SH-SY5Y (cell line): ENCODE results near the gene DLEU7.

Experiments used
- GATA2 ChIP-seq: IDR thresholded peaks from 2 replicates; pipeline ENCODE4 v1.6.1; 2011; ENCODE audit warnings: mild to moderate bottlenecking, low read depth, low read length
- GATA3 ChIP-seq: IDR thresholded peaks from 2 replicates; pipeline ENCODE4 v1.6.1; 2011; ENCODE audit warnings: low read depth, mild to moderate bottlenecking, low read length, moderate library complexity

The DLEU7 gene

DNA sequence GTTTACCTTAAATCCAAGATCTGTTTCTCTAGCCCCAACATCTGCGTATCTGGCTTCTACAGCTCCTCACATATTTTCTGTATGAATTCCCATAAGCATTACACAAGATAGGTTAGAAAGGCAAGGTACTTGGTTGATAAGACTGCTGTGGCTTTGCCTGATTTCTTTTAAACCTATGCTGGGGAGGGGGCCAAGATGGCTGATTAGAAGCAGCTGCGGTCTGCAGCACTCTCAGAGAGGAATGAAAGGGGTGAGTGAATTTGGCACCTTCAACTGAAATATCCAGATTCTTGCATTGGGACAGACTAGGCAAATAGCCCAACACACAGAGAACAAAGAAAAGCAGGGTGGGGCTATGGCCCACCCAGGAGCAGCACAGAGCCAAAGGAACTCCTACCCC lies 12.2 kb upstream of the DLEU7 start:
- TF ChIP-seq GATA3 (no peak), GATA2 (no peak)

DNA sequence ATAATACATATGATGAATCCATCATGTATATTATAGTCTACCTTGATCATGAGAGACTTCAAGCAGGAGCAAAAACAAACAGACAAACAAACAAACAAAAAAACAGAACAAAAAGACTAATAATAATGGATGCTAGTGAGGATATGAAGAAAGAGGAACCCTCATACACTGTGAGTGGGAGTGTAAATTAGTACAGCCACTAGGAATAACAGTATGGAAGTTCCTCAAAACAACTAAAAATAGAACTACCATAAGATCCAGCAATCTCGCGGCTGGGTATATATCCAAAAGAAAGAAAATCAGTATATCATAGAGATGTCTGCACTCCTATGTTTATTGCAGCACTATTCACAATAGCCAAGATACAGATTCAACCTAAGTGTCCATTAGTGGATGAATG lies 7.0 kb upstream of the DLEU7 start:
- TF ChIP-seq GATA3 = no peak
- TF ChIP-seq GATA2 = no peak

DNA sequence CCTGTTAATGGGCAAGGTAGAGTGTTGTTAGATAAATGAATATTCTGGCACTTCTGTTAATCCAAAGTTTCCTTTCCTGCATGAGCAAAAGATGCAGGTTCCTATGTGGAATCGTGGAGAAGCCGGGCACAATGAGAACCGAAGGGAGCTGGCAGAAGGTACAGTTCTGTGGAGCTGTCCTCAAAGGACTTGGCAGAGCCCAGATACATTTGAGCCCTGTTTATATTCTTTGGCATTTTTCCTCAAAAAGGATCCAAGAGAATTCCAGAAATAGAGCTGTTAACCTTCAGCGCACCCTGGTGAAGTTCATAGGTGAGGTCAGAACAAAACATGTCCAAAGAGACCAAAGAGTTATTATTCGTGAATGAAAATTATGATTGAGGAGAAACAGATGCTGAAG lies 4.0 kb upstream of the DLEU7 start:
- no peak for TF ChIP-seq GATA3
- no peak for TF ChIP-seq GATA2

DNA sequence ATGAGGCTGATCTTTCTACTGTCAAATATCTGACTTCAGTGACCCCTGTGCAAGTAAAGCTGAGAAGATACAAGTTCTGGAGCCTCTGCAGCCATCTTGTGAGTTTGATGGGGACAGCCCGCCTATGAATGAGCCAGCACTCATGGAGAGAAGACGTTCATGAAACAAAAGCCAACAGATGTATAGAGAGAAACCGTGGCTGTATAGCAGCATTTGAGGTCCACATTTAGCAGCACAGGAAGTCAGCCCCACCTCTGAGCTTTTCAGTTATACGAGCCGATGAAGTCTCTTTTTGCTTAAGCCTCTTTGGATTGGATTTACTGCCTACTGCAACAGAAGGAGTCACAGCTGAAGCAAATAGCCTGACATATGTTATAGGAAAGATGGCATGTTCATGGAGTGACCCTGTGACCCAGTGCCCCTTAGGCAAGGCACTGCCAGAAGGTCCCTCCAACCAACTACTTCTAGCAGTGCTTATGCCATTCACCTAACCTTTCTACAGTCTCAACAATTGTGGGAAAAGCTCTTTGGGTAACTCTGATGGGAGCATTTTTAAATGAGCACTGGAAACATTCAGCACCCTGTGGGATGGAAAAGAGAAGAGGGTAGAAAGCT lies 3.5 kb upstream of the DLEU7 start:
- no peak for TF ChIP-seq GATA2
- TF ChIP-seq GATA3 = no peak

DNA sequence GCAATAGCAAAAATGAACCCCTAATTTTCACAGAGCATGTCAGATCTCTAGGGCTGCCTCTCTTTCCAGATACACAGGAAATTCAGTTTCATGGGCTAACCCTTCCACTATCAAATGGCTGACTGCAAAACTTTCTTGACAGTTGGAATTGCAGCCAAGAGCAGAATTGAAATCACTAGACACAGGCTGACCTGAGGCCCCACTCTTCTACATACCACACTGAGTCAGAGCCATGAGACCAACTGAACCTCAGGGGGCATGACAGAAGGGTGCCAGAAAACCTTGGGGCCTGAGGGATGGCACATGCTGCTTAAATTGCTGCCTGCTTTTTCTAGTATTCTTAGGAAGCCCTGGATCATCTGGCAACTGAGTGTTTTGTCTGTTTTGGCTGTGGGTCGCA lies 1.7 kb upstream of the DLEU7 start:
- TF ChIP-seq GATA3 = no peak

DNA sequence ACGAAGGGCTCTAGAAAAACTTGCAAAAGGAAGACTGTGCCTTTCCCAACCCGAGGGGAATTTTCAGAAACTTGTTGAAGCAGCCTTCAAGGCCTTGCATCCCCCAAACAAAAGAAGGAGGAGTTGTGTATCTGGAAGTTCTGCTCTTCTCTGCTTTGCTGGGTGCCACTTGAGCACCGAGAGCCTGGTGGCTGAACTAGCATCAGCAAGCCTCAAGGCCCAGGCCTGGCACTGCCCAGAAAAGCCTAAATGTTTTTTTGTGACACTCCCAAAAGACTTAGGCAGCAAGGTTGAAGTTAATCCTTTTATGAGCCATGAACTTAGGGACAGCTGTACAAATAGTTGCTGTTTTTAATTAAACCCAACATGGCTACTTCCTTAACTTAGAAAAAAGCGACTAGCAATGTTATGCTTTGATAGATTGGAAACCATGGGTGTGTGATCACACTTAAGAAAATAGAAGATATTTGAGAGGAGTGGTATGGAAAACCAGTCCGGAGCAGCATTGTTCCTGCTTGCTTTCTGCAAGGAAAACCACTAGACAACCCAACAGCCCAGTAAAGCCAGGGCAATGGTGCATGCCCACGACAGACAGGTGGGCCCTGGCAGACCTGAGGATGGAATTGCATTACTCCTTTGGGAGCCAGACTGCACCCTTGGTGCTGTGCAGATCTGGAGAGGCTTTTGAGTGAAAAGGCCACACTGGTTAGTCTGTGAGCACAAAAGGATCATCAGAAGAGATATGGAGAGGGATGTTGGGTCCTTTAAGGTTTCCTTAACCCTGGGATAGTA lies 788 bp upstream of the DLEU7 start:
- TF ChIP-seq GATA2 (no peak), GATA3 (no peak)

DNA sequence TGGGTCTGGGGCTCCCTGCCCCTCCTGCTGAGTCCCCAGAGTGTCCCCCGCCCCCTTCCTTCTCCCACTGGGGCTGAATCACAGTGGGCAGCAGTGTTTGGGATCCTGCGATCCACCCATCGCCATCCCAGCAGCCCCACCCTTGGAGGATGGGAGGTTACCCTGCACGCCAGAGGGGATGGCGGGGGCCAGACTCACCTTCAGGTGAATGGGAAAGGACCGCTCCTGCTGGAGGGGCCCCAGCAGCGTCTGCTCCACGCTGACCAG lies 569 bp downstream of the DLEU7 start:
- TF ChIP-seq GATA3 (no peak), GATA2 (no peak)

DNA sequence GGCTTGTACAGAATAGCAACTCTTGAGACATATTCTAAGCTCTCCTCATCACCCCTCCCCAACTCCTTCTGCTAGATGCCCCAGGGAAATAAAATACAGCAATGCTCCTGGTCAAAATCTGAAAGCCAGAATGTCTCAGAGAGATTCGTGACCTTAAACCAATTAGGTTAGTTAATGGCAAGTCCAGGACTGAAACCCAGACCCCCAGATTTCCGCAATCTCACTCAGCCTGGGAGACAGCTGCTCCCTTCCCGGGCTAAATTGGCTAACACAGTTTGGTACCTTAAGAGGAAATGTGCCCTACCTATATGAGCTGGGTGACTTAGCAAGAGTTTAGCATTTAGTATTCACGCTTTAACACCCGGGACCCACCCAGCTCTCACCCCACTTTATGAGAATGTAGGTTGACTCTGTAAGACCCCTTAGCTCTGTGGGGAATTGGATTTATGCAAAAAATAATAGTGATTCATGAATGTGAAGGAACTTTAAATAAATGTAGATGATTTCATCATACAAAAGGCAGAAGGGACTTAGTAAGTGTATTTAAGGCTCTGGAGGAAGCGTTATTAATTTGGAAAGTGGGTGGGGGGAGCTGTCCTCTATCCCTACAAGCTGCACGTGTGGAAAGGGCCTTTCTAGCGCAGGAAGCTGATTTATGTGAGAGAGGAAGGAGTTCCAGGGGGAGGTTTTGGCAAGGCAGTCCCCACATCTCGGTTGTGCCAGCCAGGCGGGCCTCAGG lies 1.1 kb downstream of the DLEU7 start:
- TF ChIP-seq GATA3 (no peak), GATA2 (no peak)

DNA sequence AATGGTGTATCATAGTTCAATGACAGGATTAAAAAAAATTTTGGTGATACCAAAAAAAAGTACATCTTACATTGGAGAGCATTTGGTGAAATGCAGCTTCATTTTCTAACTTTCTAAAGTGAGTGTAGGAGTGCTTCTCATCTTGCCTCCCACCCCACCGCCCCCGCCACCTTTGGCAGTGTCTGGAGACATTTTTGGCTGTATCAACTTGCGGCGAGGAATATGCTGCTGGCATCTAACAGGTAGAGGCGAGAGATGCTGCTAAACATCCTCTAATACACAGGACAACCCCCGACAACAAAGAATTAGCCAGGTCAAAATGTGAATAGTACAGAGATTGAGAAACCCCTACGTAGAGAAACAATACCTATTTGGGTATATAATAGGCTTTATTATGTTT lies 1.7 kb downstream of the DLEU7 start:
- TF ChIP-seq GATA3 (no peak), GATA2 (no peak)

DNA sequence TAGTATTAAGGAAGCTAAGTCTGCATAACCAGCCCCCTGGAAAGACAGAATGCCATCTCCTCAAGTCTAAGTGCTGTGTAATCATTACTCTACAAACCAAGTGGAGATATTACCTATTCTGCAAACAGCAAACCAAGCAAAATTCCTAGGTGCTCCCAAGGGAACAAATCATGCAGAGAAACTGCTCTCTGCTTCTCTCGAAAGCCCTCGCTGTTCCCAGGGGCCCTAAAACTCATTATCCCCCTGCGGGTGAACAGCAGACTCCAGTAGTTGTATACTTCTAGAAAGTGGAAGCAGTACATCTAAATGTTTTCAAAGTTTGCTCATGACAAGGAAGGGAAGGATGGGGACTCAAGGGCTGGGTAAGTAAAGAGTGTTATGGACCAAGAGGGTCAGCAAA lies 3.2 kb downstream of the DLEU7 start:
- TF ChIP-seq GATA3 (no peak), GATA2 (no peak)

DNA sequence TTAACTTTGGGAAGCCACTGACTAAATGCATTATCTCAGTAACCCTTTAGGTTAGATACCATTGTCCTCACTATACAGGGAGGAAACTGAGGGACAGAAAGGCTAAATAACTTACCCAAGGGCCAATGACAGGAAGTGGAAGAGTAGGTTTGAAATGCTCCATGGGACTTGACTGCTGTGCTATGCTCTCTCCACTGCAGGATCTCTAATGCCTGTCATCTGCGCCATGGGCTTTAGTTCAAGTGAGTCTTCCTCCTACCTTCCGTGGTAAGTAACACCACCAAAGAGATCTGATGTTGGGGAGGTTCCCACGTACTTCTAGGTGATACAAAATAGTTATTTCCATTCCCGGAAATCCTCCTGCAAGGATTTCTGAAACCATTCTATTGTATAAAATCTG lies 3.7 kb downstream of the DLEU7 start:
- no peak for TF ChIP-seq GATA3
- TF ChIP-seq GATA2 = no peak

DNA sequence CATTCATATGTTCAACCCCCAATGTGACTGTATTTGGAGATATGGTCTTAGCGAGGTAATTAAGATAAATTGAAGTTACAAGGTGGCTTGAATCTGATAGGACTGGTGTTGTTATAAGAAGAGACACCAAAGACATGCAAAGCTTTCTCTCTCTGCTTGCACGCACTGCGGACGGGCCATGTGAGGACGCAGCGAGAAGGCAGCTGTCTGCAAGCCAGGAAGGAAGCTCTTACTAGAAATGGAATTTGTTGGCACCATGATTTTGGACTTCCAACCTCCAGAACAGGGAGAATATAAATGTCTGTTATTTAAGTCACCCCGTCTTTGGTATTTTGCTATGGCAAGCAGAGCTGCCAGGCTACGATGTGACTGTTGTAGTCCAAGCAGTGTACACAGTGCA lies 4.8 kb downstream of the DLEU7 start:
- no peak for TF ChIP-seq GATA2
- no peak for TF ChIP-seq GATA3

DNA sequence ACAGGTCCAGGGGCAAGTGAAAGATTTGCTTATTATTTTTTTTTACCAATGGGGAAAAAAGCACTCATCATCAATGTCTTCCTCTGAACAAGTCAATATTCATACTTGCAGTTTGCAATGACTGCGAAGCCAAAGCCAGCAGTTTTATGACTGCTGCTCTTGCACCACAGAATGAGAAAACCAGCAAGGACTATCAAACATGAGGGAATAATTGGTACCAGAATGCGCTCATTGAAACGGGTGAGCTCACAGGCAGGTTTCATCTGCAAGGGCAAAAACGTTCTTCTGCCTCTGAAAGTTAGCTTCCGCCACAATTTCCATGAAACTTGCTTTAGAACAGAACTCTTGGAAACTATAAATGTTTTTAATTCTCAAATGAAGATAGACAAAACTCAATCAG lies 5.5 kb downstream of the DLEU7 start:
- no peak for TF ChIP-seq GATA3
- TF ChIP-seq GATA2 = no peak

DNA sequence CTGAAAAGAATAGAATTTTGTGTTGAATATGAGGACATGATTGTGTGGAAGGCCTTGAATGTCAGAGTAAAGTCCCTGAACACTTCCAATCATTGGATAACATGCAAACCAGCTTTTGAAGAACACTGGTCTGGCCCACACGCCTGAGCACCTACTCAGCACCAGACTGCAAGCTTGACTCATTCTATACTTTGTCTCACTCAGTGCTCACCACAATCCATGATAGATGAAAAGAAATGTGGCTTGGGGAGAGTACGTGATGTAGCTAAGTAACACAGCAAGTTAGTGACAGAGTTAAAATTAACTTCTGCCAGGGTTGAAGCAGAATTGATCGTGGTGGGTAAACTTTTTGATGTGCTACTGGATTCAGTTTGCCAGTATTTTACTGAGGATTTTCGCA lies 12.0 kb downstream of the DLEU7 start:
- TF ChIP-seq GATA2 (no peak), GATA3 (no peak)

DNA sequence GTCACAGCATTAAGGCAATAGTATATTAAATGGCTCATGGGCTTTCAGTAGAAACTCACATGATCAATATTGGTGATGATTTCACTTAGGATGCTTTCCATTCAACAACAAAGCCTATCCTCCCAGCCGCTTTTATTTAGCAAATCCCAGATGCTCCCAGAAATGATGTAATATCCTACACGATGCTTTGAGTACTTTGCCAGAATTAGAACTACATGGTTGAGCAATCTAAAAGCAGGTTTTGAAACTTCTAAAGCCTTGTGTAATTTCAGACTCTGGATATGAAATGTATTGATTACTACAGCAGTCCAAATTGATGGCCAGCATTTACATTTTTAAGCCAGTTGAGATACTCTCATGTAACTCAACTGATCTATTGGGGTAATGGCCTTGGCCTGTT lies 13.6 kb downstream of the DLEU7 start:
- TF ChIP-seq GATA2 = no peak
- TF ChIP-seq GATA3 = no peak
